Measurements from ENCODE around the gene CPXM2. TPM values are rescaled to one million over a fixed set of nuclear protein-coding genes. Genes with fewer than 3 reads are reported as not detected.

Gene CPXM2
- total and polyA plus RNA-seq, 10 of the 15 experiments (the other 5 are each of a cell fraction or from before 2014, with no cell fraction given), result 0.08 to 1.1 (median 0.58) TPM

DNA sequence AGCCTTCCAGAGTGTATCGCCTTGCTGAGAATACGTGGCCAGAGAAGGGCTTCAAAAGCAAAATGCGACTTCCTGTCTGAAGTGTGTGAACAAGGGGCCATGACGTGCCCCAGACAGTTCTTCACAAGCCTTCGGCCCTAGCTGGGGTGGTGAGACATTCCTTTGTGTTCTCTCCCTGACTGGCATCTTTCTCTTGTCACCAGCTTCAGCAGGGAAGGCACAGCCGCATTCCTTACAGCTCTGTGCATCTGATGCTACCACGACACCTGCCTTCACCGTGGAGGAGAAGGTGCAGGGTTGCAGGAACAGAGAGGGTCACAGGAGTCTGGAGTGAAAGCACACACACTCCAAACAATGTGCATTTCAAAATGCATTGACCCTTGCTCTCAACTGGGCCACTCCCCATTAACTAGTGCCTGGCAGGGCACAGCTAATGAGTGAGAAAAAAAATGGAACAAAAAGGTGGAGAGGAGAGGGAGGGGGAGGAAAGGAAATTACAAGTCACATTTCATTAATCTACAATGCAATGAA is 132.0 kb downstream of the CPXM2 start (continued):
- TF ChIP-seq, protein P1, sequence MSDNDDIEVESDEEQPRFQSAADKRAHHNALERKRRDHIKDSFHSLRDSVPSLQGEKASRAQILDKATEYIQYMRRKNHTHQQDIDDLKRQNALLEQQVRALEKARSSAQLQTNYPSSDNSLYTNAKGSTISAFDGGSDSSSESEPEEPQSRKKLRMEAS (IDR thresholded peaks at IDR 0.05; ENCODE audit: low read depth, low read length), result no peak
- TF ChIP-seq KLF5 (IDR thresholded peaks at IDR 0.05; ENCODE audit: partially characterized antibody) (no peak), WRNIP1 (IDR thresholded peaks at IDR 0.05; ENCODE audit: borderline replicate concordance, low read depth, low read length) (no peak), BRCA1 (IDR thresholded peaks at IDR 0.05; ENCODE audit: low read depth, low read length) (no peak), EGR1 (IDR thresholded peaks at IDR 0.05; ENCODE audit: borderline replicate concordance in 1 of 2, low read depth in 2 of 2, low read length in 2 of 2) (no peak)
- TF ChIP-seq, protein P2, sequence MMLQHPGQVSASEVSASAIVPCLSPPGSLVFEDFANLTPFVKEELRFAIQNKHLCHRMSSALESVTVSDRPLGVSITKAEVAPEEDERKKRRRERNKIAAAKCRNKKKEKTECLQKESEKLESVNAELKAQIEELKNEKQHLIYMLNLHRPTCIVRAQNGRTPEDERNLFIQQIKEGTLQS (IDR thresholded peaks at IDR 0.05; ENCODE audit: borderline replicate concordance, extremely low read depth, low read depth, low read length), result no peak

DNA sequence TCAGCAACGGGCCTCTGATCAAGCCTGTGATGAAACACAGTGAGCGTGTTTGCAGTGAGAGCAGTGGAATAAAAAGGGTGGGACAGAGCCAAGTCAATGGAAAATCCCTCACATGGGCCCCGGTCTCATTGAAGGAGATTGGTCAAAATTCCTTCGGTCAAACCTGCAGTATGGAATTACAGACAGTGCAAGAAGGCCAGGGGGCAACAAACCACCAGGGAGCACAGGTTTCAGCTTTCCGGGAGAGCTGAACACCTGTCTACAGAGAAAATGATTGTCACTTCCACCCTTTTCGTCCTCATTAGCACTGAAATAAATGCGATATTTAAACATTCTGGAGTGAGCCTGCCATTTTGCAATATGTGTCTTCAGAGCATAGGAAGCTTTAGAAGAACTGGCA is 132.6 kb downstream of the CPXM2 start:
- H3K27ac ChIP-seq (ENCODE audit: control insufficient read depth, insufficient read depth), result no peak overlapping the region
- ChIA-PET CTCF (no interaction called here), RAD21 (ENCODE audit: unreplicated experiment) (no interaction called here), POLR2A (no interaction called here), SMC1A (ENCODE audit: uncharacterized antibody, unreplicated experiment) (interaction anchor here (0.6 kb wide), 1 partner anchor 95 kb away, joined by 3 read pairs; no protein-coding TSS in a partner anchor)
- no peak overlapping the region for H3K4me3 ChIP-seq
- H3K9me3 ChIP-seq (replicated peaks; ENCODE audit: control insufficient read depth, insufficient read depth, low read length), result no peaks in the 10 kb centered on the region
- H3K27me3 ChIP-seq (replicated peaks in 1 of 2; ENCODE audit: control insufficient read depth in 2 of 2, insufficient read depth in 2 of 2, low read length in 1 of 2), result peaks cover 4 to 5% of the 10 kb centered on the region in 2 experiments
- H3K4me1 ChIP-seq (ENCODE audit: control insufficient read depth, insufficient read depth, low read length), result no peaks in the 10 kb centered on the region
- H4K20me1 ChIP-seq (ENCODE audit: control insufficient read depth, insufficient read depth), result no peaks in the 10 kb centered on the region
- no peak overlapping the region for H2AFZ ChIP-seq (ENCODE audit: control insufficient read depth, low read depth, low read length)
- no peak overlapping the region for H3K4me2 ChIP-seq (ENCODE audit: control insufficient read depth, insufficient read depth)
- intact Hi-C loops (cut with micrococcal nuclease; ENCODE audit: unreplicated experiment) (no loop called here), in situ Hi-C loops (cut with MboI) (no loop called here)
- WGBS (ENCODE audit: insufficient coverage, insufficient replicate concordance, low lambda C conversion rate, missing lambda C conversion rate), result 32% methylated on average over 7 of the region's 7 CpGs
- H3K79me2 ChIP-seq (ENCODE audit: control insufficient read depth, insufficient read depth, low read length), result no peaks in the 10 kb centered on the region
- H3K9ac ChIP-seq (ENCODE audit: control insufficient read depth, insufficient read depth, low read length), result no peak overlapping the region
- FAIRE-seq, result no peak
- no peak for ATAC-seq
- no peaks in the 10 kb centered on the region for H3K36me3 ChIP-seq (ENCODE audit: control insufficient read depth in 2 of 2, insufficient read depth in 2 of 2, low read length in 1 of 2)
- no TSS peak for BruUV-seq (replicated peaks)
- no peak for DNase-seq (ENCODE audit: low read depth, low spot score)
- no peak for TF ChIP-seq NBN (IDR thresholded peaks at IDR 0.05)
- no peak for TF ChIP-seq DPF2 (IDR thresholded peaks at IDR 0.05)
- TF ChIP-seq TAF1 (IDR thresholded peaks at IDR 0.05; ENCODE audit: borderline replicate concordance, low read depth, low read length), result no peak
- no peak for TF ChIP-seq CHD2 (IDR thresholded peaks at IDR 0.05; ENCODE audit: borderline replicate concordance, low read depth, low read length)
- TF ChIP-seq EED (IDR thresholded peaks at IDR 0.05; ENCODE audit: low read depth), result no peak
- no peak for TF ChIP-seq YBX1 (IDR thresholded peaks at IDR 0.05)
- TF ChIP-seq TCF3 (IDR thresholded peaks at IDR 0.05; ENCODE audit: borderline replicate concordance, insufficient read depth, low read depth, low read length), result no peak
- TF ChIP-seq, protein P2 (IDR thresholded peaks at IDR 0.05; ENCODE audit: borderline replicate concordance, extremely low read depth, low read depth, low read length), result no peak
- no peak for TF ChIP-seq CBX3 (IDR thresholded peaks at IDR 0.05; ENCODE audit: borderline replicate concordance, low read depth)
- TF ChIP-seq, protein P3, sequence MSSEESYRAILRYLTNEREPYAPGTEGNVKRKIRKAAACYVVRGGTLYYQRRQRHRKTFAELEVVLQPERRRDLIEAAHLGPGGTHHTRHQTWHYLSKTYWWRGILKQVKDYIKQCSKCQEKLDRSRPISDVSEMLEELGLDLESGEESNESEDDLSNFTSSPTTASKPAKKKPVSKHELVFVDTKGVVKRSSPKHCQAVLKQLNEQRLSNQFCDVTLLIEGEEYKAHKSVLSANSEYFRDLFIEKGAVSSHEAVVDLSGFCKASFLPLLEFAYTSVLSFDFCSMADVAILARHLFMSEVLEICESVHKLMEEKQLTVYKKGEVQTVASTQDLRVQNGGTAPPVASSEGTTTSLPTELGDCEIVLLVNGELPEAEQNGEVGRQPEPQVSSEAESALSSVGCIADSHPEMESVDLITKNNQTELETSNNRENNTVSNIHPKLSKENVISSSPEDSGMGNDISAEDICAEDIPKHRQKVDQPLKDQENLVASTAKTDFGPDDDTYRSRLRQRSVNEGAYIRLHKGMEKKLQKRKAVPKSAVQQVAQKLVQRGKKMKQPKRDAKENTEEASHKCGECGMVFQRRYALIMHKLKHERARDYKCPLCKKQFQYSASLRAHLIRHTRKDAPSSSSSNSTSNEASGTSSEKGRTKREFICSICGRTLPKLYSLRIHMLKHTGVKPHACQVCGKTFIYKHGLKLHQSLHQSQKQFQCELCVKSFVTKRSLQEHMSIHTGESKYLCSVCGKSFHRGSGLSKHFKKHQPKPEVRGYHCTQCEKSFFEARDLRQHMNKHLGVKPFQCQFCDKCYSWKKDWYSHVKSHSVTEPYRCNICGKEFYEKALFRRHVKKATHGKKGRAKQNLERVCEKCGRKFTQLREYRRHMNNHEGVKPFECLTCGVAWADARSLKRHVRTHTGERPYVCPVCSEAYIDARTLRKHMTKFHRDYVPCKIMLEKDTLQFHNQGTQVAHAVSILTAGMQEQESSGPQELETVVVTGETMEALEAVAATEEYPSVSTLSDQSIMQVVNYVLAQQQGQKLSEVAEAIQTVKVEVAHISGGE (CRISPR knock-in tag; IDR thresholded peaks at IDR 0.05), result no peak
- TF ChIP-seq SIN3A (IDR thresholded peaks at IDR 0.05; ENCODE audit: low read depth, low read length), result no peak
- TF ChIP-seq, protein P4, sequence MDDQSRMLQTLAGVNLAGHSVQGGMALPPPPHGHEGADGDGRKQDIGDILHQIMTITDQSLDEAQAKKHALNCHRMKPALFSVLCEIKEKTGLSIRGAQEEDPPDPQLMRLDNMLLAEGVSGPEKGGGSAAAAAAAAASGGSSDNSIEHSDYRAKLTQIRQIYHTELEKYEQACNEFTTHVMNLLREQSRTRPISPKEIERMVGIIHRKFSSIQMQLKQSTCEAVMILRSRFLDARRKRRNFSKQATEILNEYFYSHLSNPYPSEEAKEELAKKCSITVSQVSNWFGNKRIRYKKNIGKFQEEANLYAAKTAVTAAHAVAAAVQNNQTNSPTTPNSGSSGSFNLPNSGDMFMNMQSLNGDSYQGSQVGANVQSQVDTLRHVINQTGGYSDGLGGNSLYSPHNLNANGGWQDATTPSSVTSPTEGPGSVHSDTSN (IDR thresholded peaks at IDR 0.05; ENCODE audit: insufficient replicate concordance, low read depth, low read length), result no peak
- TF ChIP-seq NFYA (IDR thresholded peaks at IDR 0.05; ENCODE audit: borderline replicate concordance, low read depth, low read length), result no peak
- TF ChIP-seq RCOR1 (conservative IDR thresholded peaks at IDR 0.05; ENCODE audit: low read depth, low read length), result no peak
